ENCODE results near the gene UTF1.

The UTF1 gene

GRCh38 chr10:133187906-133188681, 41.9 kb upstream of the UTF1 start:
- Histone ChIP-seq H3K9ac (ENCODE audit: low read depth, low read length) (no peak overlapping the region), H3K9me3 (replicated peaks; ENCODE audit: low read length) (no peaks in the 10 kb centered on the region), H3K27me3 (ENCODE audit: control insufficient read depth, insufficient read depth, low read length) (peaks cover 4% of the 10 kb centered on the region), H3K36me3 (ENCODE audit: insufficient read depth, low read length) (no peaks in the 10 kb centered on the region), H3K4me3 (ENCODE audit: low read length) (no peak overlapping the region), H3K4me1 (ENCODE audit: control insufficient read depth, insufficient read depth, low read length) (no peaks in the 10 kb centered on the region), H3K4me2 (ENCODE audit: low read length) (no peak overlapping the region)

- H3K36me3 ChIP-seq (ENCODE audit: insufficient read depth, low read length): no peaks in the 10 kb centered on the region
- H3K27me3 ChIP-seq (ENCODE audit: control insufficient read depth, insufficient read depth, low read length): peaks cover 4% of the 10 kb centered on the region
- no peak overlapping the region for H3K9ac ChIP-seq (ENCODE audit: low read depth, low read length)
- H3K9me3 ChIP-seq (replicated peaks; ENCODE audit: low read length): no peaks in the 10 kb centered on the region
- H3K4me1 ChIP-seq (ENCODE audit: control insufficient read depth, insufficient read depth, low read length): no peaks in the 10 kb centered on the region
- H3K4me2 ChIP-seq (ENCODE audit: low read length): no peak overlapping the region
- H3K4me3 ChIP-seq (ENCODE audit: low read length): no peak overlapping the region
Measured at GRCh38 chr10:133189256-133189655, 40.8 kb upstream of the UTF1 start.

GRCh38 chr10:133189726-133190125, 40.3 kb upstream of the UTF1 start:
- Histone ChIP-seq H3K27me3 (ENCODE audit: control insufficient read depth, insufficient read depth, low read length) (peaks cover 7% of the 10 kb centered on the region), H3K36me3 (ENCODE audit: insufficient read depth, low read length) (no peaks in the 10 kb centered on the region), H3K9me3 (replicated peaks; ENCODE audit: low read length) (no peaks in the 10 kb centered on the region), H3K4me2 (ENCODE audit: low read length) (no peak overlapping the region), H3K4me3 (ENCODE audit: low read length) (no peak overlapping the region), H3K4me1 (ENCODE audit: control insufficient read depth, insufficient read depth, low read length) (no peaks in the 10 kb centered on the region), H3K9ac (ENCODE audit: low read depth, low read length) (no peak overlapping the region)

- no peaks in the 10 kb centered on the region for H3K36me3 ChIP-seq (ENCODE audit: insufficient read depth, low read length)
- H3K4me3 ChIP-seq (ENCODE audit: low read length): no peak overlapping the region
- H3K9me3 ChIP-seq (replicated peaks; ENCODE audit: low read length): no peaks in the 10 kb centered on the region
- H3K4me2 ChIP-seq (ENCODE audit: low read length): no peak overlapping the region
- H3K9ac ChIP-seq (ENCODE audit: low read depth, low read length): no peak overlapping the region
- no peaks in the 10 kb centered on the region for H3K4me1 ChIP-seq (ENCODE audit: control insufficient read depth, insufficient read depth, low read length)
- peaks cover 7% of the 10 kb centered on the region for H3K27me3 ChIP-seq (ENCODE audit: control insufficient read depth, insufficient read depth, low read length)
Measured at GRCh38 chr10:133190225-133190624, 39.8 kb upstream of the UTF1 start.

- H3K4me2 ChIP-seq (ENCODE audit: low read length): no peak overlapping the region
- H3K4me1 ChIP-seq (ENCODE audit: control insufficient read depth, insufficient read depth, low read length): no peaks in the 10 kb centered on the region
- H3K9ac ChIP-seq (ENCODE audit: low read depth, low read length): no peak overlapping the region
- no peak overlapping the region for H3K4me3 ChIP-seq (ENCODE audit: low read length)
- no peaks in the 10 kb centered on the region for H3K9me3 ChIP-seq (replicated peaks; ENCODE audit: low read length)
- peaks cover 7% of the 10 kb centered on the region for H3K27me3 ChIP-seq (ENCODE audit: control insufficient read depth, insufficient read depth, low read length)
- no peaks in the 10 kb centered on the region for H3K36me3 ChIP-seq (ENCODE audit: insufficient read depth, low read length)
Measured at GRCh38 chr10:133191651-133192050, 38.4 kb upstream of the UTF1 start.

- Histone ChIP-seq H3K4me3 (ENCODE audit: low read length) (no peak overlapping the region), H3K9ac (ENCODE audit: low read depth, low read length) (no peak overlapping the region), H3K4me2 (ENCODE audit: low read length) (no peak overlapping the region), H3K4me1 (ENCODE audit: control insufficient read depth, insufficient read depth, low read length) (no peaks in the 10 kb centered on the region), H3K27me3 (ENCODE audit: control insufficient read depth, insufficient read depth, low read length) (peaks cover 2% of the 10 kb centered on the region), H3K9me3 (replicated peaks; ENCODE audit: low read length) (no peaks in the 10 kb centered on the region), H3K36me3 (ENCODE audit: insufficient read depth, low read length) (no peaks in the 10 kb centered on the region)
Measured at GRCh38 chr10:133194151-133194550, 35.9 kb upstream of the UTF1 start.

GRCh38 chr10:133195096-133195495, 34.9 kb upstream of the UTF1 start:
- Histone ChIP-seq H3K9ac (ENCODE audit: low read depth, low read length) (no peak overlapping the region), H3K27me3 (ENCODE audit: control insufficient read depth, insufficient read depth, low read length) (peaks cover 2% of the 10 kb centered on the region), H3K4me2 (ENCODE audit: low read length) (no peak overlapping the region), H3K4me3 (ENCODE audit: low read length) (no peak overlapping the region), H3K36me3 (ENCODE audit: insufficient read depth, low read length) (no peaks in the 10 kb centered on the region), H3K9me3 (replicated peaks; ENCODE audit: low read length) (no peaks in the 10 kb centered on the region), H3K4me1 (ENCODE audit: control insufficient read depth, insufficient read depth, low read length) (no peaks in the 10 kb centered on the region)

GRCh38 chr10:133195611-133196010, 34.4 kb upstream of the UTF1 start:
- Histone ChIP-seq H3K27me3 (ENCODE audit: control insufficient read depth, insufficient read depth, low read length) (peaks cover 2% of the 10 kb centered on the region), H3K4me2 (ENCODE audit: low read length) (no peak overlapping the region), H3K4me3 (ENCODE audit: low read length) (no peak overlapping the region), H3K9ac (ENCODE audit: low read depth, low read length) (no peak overlapping the region), H3K36me3 (ENCODE audit: insufficient read depth, low read length) (no peaks in the 10 kb centered on the region), H3K9me3 (replicated peaks; ENCODE audit: low read length) (no peaks in the 10 kb centered on the region), H3K4me1 (ENCODE audit: control insufficient read depth, insufficient read depth, low read length) (no peaks in the 10 kb centered on the region)

- no peak overlapping the region for H3K4me2 ChIP-seq (ENCODE audit: low read length)
- no peak overlapping the region for H3K9ac ChIP-seq (ENCODE audit: low read depth, low read length)
- no peaks in the 10 kb centered on the region for H3K36me3 ChIP-seq (ENCODE audit: insufficient read depth, low read length)
- peaks cover 2% of the 10 kb centered on the region for H3K27me3 ChIP-seq (ENCODE audit: control insufficient read depth, insufficient read depth, low read length)
- H3K4me3 ChIP-seq (ENCODE audit: low read length): no peak overlapping the region
- no peaks in the 10 kb centered on the region for H3K4me1 ChIP-seq (ENCODE audit: control insufficient read depth, insufficient read depth, low read length)
- no peaks in the 10 kb centered on the region for H3K9me3 ChIP-seq (replicated peaks; ENCODE audit: low read length)
Measured at GRCh38 chr10:133196221-133196915, 33.6 kb upstream of the UTF1 start.

- H3K9ac ChIP-seq (ENCODE audit: low read depth, low read length): no peak overlapping the region
- no peak overlapping the region for H3K4me3 ChIP-seq (ENCODE audit: low read length)
- H3K4me1 ChIP-seq (ENCODE audit: control insufficient read depth, insufficient read depth, low read length): no peaks in the 10 kb centered on the region
- peaks cover 2% of the 10 kb centered on the region for H3K27me3 ChIP-seq (ENCODE audit: control insufficient read depth, insufficient read depth, low read length)
- H3K36me3 ChIP-seq (ENCODE audit: insufficient read depth, low read length): no peaks in the 10 kb centered on the region
- no peak overlapping the region for H3K4me2 ChIP-seq (ENCODE audit: low read length)
- H3K9me3 ChIP-seq (replicated peaks; ENCODE audit: low read length): no peaks in the 10 kb centered on the region
Measured at GRCh38 chr10:133196936-133197758, 32.9 kb upstream of the UTF1 start.

GRCh38 chr10:133197786-133198185, 32.2 kb upstream of the UTF1 start:
- Histone ChIP-seq H3K9me3 (replicated peaks; ENCODE audit: low read length) (no peaks in the 10 kb centered on the region), H3K36me3 (ENCODE audit: insufficient read depth, low read length) (no peaks in the 10 kb centered on the region), H3K27me3 (ENCODE audit: control insufficient read depth, insufficient read depth, low read length) (peaks cover 2% of the 10 kb centered on the region), H3K4me2 (ENCODE audit: low read length) (no peak overlapping the region), H3K9ac (ENCODE audit: low read depth, low read length) (no peak overlapping the region), H3K4me3 (ENCODE audit: low read length) (no peak overlapping the region), H3K4me1 (ENCODE audit: control insufficient read depth, insufficient read depth, low read length) (no peaks in the 10 kb centered on the region)
